ENCODE results near the gene FAM229A. TPM values are rescaled to one million over a fixed set of nuclear protein-coding genes. Genes with fewer than 3 reads are reported as not detected.

FAM229A gene
- total and polyA plus RNA-seq, 2 experiments from 2014 or later: 3.6 to 4.2 TPM

- Mint-ChIP-seq H3K27ac (peak overlapping the region; percentile 80), H3K4me1 (peaks cover 32% of the 10 kb centered on the region), H3K36me3 (ENCODE audit: low read depth) (peaks cover 79% of the 10 kb centered on the region), H3K27me3 (ENCODE audit: insufficient read depth, low read depth, poor library complexity) (peaks cover 37% of the 10 kb centered on the region), H3K4me3 (peak overlapping the region; percentile 45; the same call in 1 of the 3 replicates), H3K9me3 (peaks cover 5% of the 10 kb centered on the region; the same call in 2 of the 3 replicates)
- H3K27me3 ChIP-seq (ENCODE audit: insufficient read depth): peaks cover under 1% of the 10 kb centered on the region; the same call in 1 of the 2 replicates
- H3K27ac ChIP-seq (ENCODE audit: low read depth): peak overlapping the region; percentile 90
- H3K79me2 ChIP-seq (replicated peaks; ENCODE audit: insufficient read depth): peaks cover 18% of the 10 kb centered on the region
- ATAC-seq (no peak), DNase-seq (ENCODE audit: low spot score) (no peak)
- peaks cover 5% of the 10 kb centered on the region for H3K36me3 ChIP-seq (ENCODE audit: insufficient read depth)
- H2AFZ ChIP-seq: no peak overlapping the region
- no peak overlapping the region for H3K4me3 ChIP-seq
- no peak for TF ChIP-seq CTCF (conservative IDR thresholded peaks at IDR 0.05; ENCODE audit: low read depth in 2 of 2)
- TF ChIP-seq ZNF114 (CRISPR knock-in tag; IDR thresholded peaks at IDR 0.05): no peak
- TF ChIP-seq NANOG (IDR thresholded peaks at IDR 0.05; ENCODE audit: borderline replicate concordance): no peak
- no peak for TF ChIP-seq STAT1 (IDR thresholded peaks at IDR 0.05; ENCODE audit: unreplicated experiment)
- TF ChIP-seq REST (IDR thresholded peaks at IDR 0.05; ENCODE audit: unreplicated experiment): no peak
- no peak for TF ChIP-seq ZNF331 (CRISPR knock-in tag; IDR thresholded peaks at IDR 0.05; ENCODE audit: low read depth)
- TF ChIP-seq EZH2 (IDR thresholded peaks at IDR 0.05; ENCODE audit: low read depth, unreplicated experiment): no peak
- no peak for TF ChIP-seq ZNF462 (CRISPR knock-in tag; IDR thresholded peaks at IDR 0.05)
- TF ChIP-seq JUNB (IDR thresholded peaks at IDR 0.05; ENCODE audit: unreplicated experiment): no peak
- no peak for TF ChIP-seq EZH2phosphoT487 (IDR thresholded peaks at IDR 0.05; ENCODE audit: unreplicated experiment)
- no peak for TF ChIP-seq POLR2AphosphoS5 (IDR thresholded peaks at IDR 0.05; ENCODE audit: low read depth)
- no peak for TF ChIP-seq CREB1 (CRISPR knock-in tag; IDR thresholded peaks at IDR 0.05; ENCODE audit: low read depth)
- TF ChIP-seq ETS1 (IDR thresholded peaks at IDR 0.05): no peak
- peaks cover 35% of the 10 kb centered on the region for H3F3A ChIP-seq (replicated peaks; ENCODE audit: low read depth)
- no peaks in the 10 kb centered on the region for H3K9me2 ChIP-seq (ENCODE audit: insufficient read depth)
- H3K4me2 ChIP-seq: no peak overlapping the region
- peaks cover 40% of the 10 kb centered on the region for H4K20me1 ChIP-seq (replicated peaks; ENCODE audit: insufficient read depth)
- peaks cover 27% of the 10 kb centered on the region for H3K4me1 ChIP-seq (ENCODE audit: insufficient read depth)
Measured at GRCh38 chr1:32331549-32331948, 30.7 kb downstream of the FAM229A start.

Data from GM23338 (cell line).